Measurements from ENCODE around the gene CTXND2.
A peak's percentile ranks its signal among the peaks of the same experiment; 100 is the strongest.
"Not testable (repeated sequence)": the region's sequence is repeated elsewhere in the genome, so short reads cannot be mapped to it uniquely, and the experiment has no call there.

The CTXND2 gene

GRCh38 chr1:150875197-150876118 is 11.5 kb upstream of the CTXND2 start:
- Mint-ChIP-seq H3K4me3 (peak overlapping the region; percentile 94), H3K9me3 (no peaks in the 10 kb centered on the region), H3K27me3 (no peaks in the 10 kb centered on the region), H3K27ac (peak overlapping the region; percentile 87), H3K4me1 (ENCODE audit: low read depth) (peaks cover 32% of the 10 kb centered on the region), H3K36me3 (ENCODE audit: low read depth) (peaks cover 22% of the 10 kb centered on the region)

- H3K4me3 Mint-ChIP-seq = peak overlapping the region; percentile 94
- H3K36me3 Mint-ChIP-seq (ENCODE audit: low read depth) = peaks cover 19% of the 10 kb centered on the region
These were observed 10.8 kb upstream of the CTXND2 start for GRCh38 chr1:150876119-150876454.

GRCh38 chr1:150878931-150879330 is 8.0 kb upstream of the CTXND2 start:
- H3K4me1 Mint-ChIP-seq (ENCODE audit: low read depth) = peaks cover 46% of the 10 kb centered on the region
- H3K9me3 Mint-ChIP-seq; H3K27ac Mint-ChIP-seq; H3K27me3 Mint-ChIP-seq; H3K4me3 Mint-ChIP-seq; H3K36me3 Mint-ChIP-seq (ENCODE audit: low read depth): not testable (repeated sequence)

More at GRCh38 chr1:150876119-150876454, 10.8 kb upstream of the CTXND2 start:
- no peaks in the 10 kb centered on the region for H3K9me3 Mint-ChIP-seq
- peaks cover 29% of the 10 kb centered on the region for H3K4me1 Mint-ChIP-seq (ENCODE audit: low read depth)
- H3K27me3 Mint-ChIP-seq = no peaks in the 10 kb centered on the region
- peak overlapping the region; percentile 87 for H3K27ac Mint-ChIP-seq

GRCh38 chr1:150881331-150882070 is 5.4 kb upstream of the CTXND2 start:
- Mint-ChIP-seq H3K27ac (no peak overlapping the region), H3K4me3 (no peak overlapping the region), H3K27me3 (no peaks in the 10 kb centered on the region), H3K4me1 (ENCODE audit: low read depth) (peaks cover 31% of the 10 kb centered on the region), H3K36me3 (ENCODE audit: low read depth) (no peaks in the 10 kb centered on the region), H3K9me3 (no peaks in the 10 kb centered on the region)

GRCh38 chr1:150883121-150883520 is 3.8 kb upstream of the CTXND2 start:
- not testable (repeated sequence) for H3K27ac Mint-ChIP-seq

GRCh38 chr1:150888727-150889126 is 1.8 kb downstream of the CTXND2 start:
- Mint-ChIP-seq H3K4me1 (ENCODE audit: low read depth) (peaks cover 48% of the 10 kb centered on the region), H3K36me3 (ENCODE audit: low read depth) (no peaks in the 10 kb centered on the region), H3K4me3 (no peak overlapping the region), H3K27ac (peak overlapping the region; percentile 51), H3K9me3 (no peaks in the 10 kb centered on the region), H3K27me3 (no peaks in the 10 kb centered on the region)

More at GRCh38 chr1:150883121-150883520, 3.8 kb upstream of the CTXND2 start:
- not testable (repeated sequence) for H3K4me3 Mint-ChIP-seq; H3K9me3 Mint-ChIP-seq; H3K27me3 Mint-ChIP-seq; H3K36me3 Mint-ChIP-seq (ENCODE audit: low read depth)
- peaks cover 37% of the 10 kb centered on the region for H3K4me1 Mint-ChIP-seq (ENCODE audit: low read depth)

- H3K27ac Mint-ChIP-seq = peak overlapping the region; percentile 93
- no peaks in the 10 kb centered on the region for H3K27me3 Mint-ChIP-seq
- H3K4me3 Mint-ChIP-seq = peak overlapping the region; percentile 57
- no peaks in the 10 kb centered on the region for H3K9me3 Mint-ChIP-seq
- H3K36me3 Mint-ChIP-seq (ENCODE audit: low read depth) = no peaks in the 10 kb centered on the region
- peaks cover 44% of the 10 kb centered on the region for H3K4me1 Mint-ChIP-seq (ENCODE audit: low read depth)
These were observed 3.1 kb downstream of the CTXND2 start for GRCh38 chr1:150890033-150890416.

- H3K4me1 Mint-ChIP-seq (ENCODE audit: low read depth) = peaks cover 44% of the 10 kb centered on the region
These were observed 6.5 kb downstream of the CTXND2 start for GRCh38 chr1:150893336-150893913.

GRCh38 chr1:150895618-150896017 is 8.7 kb downstream of the CTXND2 start:
- Mint-ChIP-seq H3K27ac (no peak overlapping the region), H3K27me3 (peaks cover 3% of the 10 kb centered on the region), H3K9me3 (no peaks in the 10 kb centered on the region), H3K36me3 (ENCODE audit: low read depth) (no peaks in the 10 kb centered on the region), H3K4me3 (no peak overlapping the region), H3K4me1 (ENCODE audit: low read depth) (peaks cover 24% of the 10 kb centered on the region)

More at GRCh38 chr1:150893336-150893913, 6.5 kb downstream of the CTXND2 start:
- no peaks in the 10 kb centered on the region for H3K9me3 Mint-ChIP-seq
- no peak overlapping the region for H3K4me3 Mint-ChIP-seq
- H3K36me3 Mint-ChIP-seq (ENCODE audit: low read depth) = no peaks in the 10 kb centered on the region
- H3K27ac Mint-ChIP-seq = no peak overlapping the region
- peaks cover 3% of the 10 kb centered on the region for H3K27me3 Mint-ChIP-seq

- H3K27ac Mint-ChIP-seq; H3K27me3 Mint-ChIP-seq; H3K4me3 Mint-ChIP-seq; H3K36me3 Mint-ChIP-seq (ENCODE audit: low read depth); H3K9me3 Mint-ChIP-seq: not testable (repeated sequence)
- peaks cover 11% of the 10 kb centered on the region for H3K4me1 Mint-ChIP-seq (ENCODE audit: low read depth)
These were observed 12.9 kb downstream of the CTXND2 start for GRCh38 chr1:150899795-150900194.

GRCh38 chr1:150902346-150902745 is 15.4 kb downstream of the CTXND2 start:
- Mint-ChIP-seq H3K27ac (no peak overlapping the region), H3K9me3 (no peaks in the 10 kb centered on the region), H3K27me3 (no peaks in the 10 kb centered on the region), H3K4me3 (no peak overlapping the region), H3K36me3 (ENCODE audit: low read depth) (no peaks in the 10 kb centered on the region), H3K4me1 (ENCODE audit: low read depth) (peaks cover 13% of the 10 kb centered on the region)

- H3K27me3 Mint-ChIP-seq = no peaks in the 10 kb centered on the region
- no peak overlapping the region for H3K27ac Mint-ChIP-seq
- no peaks in the 10 kb centered on the region for H3K36me3 Mint-ChIP-seq (ENCODE audit: low read depth)
- no peaks in the 10 kb centered on the region for H3K9me3 Mint-ChIP-seq
- no peak overlapping the region for H3K4me3 Mint-ChIP-seq
- peaks cover 16% of the 10 kb centered on the region for H3K4me1 Mint-ChIP-seq (ENCODE audit: low read depth)
These were observed 15.8 kb downstream of the CTXND2 start for GRCh38 chr1:150902751-150903150.

GRCh38 chr1:150905301-150905700 is 18.4 kb downstream of the CTXND2 start:
- no peak overlapping the region for H3K4me3 Mint-ChIP-seq

GRCh38 chr1:150906329-150906728 is 19.4 kb downstream of the CTXND2 start:
- H3K4me1 Mint-ChIP-seq (ENCODE audit: low read depth) = peaks cover 26% of the 10 kb centered on the region
- no peak overlapping the region for H3K27ac Mint-ChIP-seq
- no peaks in the 10 kb centered on the region for H3K9me3 Mint-ChIP-seq
- no peak overlapping the region for H3K4me3 Mint-ChIP-seq
- no peaks in the 10 kb centered on the region for H3K36me3 Mint-ChIP-seq (ENCODE audit: low read depth)
- H3K27me3 Mint-ChIP-seq = no peaks in the 10 kb centered on the region

More at GRCh38 chr1:150905301-150905700, 18.4 kb downstream of the CTXND2 start:
- Mint-ChIP-seq H3K4me1 (ENCODE audit: low read depth) (peaks cover 26% of the 10 kb centered on the region), H3K9me3 (no peaks in the 10 kb centered on the region), H3K27ac (no peak overlapping the region), H3K27me3 (no peaks in the 10 kb centered on the region), H3K36me3 (ENCODE audit: low read depth) (no peaks in the 10 kb centered on the region)

GRCh38 chr1:150906813-150907212 is 19.9 kb downstream of the CTXND2 start:
- Mint-ChIP-seq H3K9me3 (no peaks in the 10 kb centered on the region), H3K4me1 (ENCODE audit: low read depth) (peaks cover 26% of the 10 kb centered on the region), H3K27me3 (no peaks in the 10 kb centered on the region), H3K27ac (no peak overlapping the region), H3K36me3 (ENCODE audit: low read depth) (no peaks in the 10 kb centered on the region), H3K4me3 (peak overlapping the region; percentile 13)
